Hematopoietic multipotent progenitor cell treated with erythropoietin and hydrocortisone succinate and interleukin-3 and kit ligand, for 4 days (in vitro differentiated cells): ENCODE data around the gene SRP54.
"Not testable (repeated sequence)": the region's sequence is repeated elsewhere in the genome, so short reads cannot be mapped to it uniquely, and the experiment has no call there.

Experiments
- DNase-seq: peaks from one replicate; pipeline ENCODE4 v3.0.0-alpha.2; 2015

The SRP54 gene

DNA sequence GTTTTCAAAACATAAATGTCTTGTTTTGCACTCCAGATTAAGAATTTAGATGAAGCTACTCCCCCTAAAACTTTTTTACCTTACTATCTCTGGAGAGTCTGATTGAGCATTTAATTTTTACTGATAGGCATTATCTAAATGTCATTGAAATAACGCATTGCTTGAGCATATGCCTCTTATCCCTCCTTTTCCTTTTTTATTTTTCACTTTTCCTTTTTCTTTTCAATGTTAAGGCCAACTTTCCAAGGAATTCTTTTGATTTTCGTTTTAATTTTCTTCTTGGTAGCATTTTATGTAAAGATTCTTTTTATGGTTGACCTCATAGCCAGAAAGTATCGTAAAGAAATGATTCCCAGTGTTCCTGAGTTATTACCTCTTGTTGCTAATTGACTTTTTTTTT is 2.9 kb downstream of the SRP54 start:
- no peak for DNase-seq

DNA sequence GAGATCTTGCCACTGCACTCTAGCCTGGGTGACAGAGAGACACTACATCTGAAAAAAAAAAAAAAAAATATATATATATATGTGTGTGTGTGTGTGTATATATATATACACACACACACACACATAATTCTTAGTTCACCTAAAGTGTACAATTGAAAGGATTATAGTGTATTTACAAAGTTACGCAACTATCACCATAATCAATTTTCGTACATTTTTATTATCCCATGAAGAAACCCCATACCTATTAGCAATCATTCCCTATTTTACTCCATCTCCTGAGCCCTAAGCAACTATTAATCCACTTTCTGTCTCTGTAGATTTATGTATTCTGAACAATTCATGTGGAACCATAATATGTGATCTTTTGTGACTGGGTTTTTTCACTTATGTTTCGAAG is 4.4 kb downstream of the SRP54 start:
- DNase-seq: no peak

DNA sequence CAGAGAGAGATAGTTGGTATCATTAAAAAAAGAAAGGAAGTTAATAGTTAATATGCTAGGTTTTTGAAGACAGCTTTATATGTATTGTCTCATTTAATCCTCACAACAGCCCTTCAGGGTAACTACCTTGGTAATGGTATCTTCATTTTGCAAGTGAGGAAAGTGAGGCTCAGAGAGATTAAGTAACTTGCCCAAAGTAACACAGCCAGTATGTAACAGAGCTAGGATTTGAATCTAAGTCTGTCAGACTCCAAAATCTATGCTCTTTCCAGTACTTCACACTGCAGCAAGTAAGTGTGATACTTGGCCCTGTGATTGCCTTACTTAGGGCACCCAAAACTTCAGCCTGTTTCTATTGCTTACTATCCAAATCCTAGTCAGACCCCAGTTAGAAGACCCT is 7.0 kb downstream of the SRP54 start:
- DNase-seq: no peak

DNA sequence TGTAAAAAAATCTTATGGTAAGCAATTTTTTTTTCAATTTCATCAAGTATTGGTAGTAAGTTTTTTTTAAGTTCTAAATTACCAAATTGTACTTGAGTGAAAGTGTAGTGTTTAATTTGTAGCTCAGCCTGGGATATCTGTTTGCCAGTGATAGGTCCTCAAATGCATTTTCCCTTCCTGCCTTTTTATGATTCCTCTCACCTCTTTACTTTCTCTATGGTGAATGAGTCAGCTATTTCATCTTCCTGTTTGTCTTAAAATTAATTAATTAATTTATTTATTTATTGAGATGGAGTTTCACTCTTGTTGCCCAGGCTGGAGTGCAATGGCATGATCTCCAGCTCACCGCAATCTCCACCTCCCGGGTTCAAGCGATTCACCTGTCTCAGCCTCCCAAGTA is 10.6 kb downstream of the SRP54 start:
- DNase-seq: no peak

- no peak for DNase-seq
Measured at GRCh38 chr14:34994668-34995067, 11.9 kb downstream of the SRP54 start.

- DNase-seq: no peak
Measured at GRCh38 chr14:34997762-34998161, 15.0 kb downstream of the SRP54 start.

- no peak for DNase-seq
Measured at GRCh38 chr14:34999500-34999899, 16.7 kb downstream of the SRP54 start.

DNA sequence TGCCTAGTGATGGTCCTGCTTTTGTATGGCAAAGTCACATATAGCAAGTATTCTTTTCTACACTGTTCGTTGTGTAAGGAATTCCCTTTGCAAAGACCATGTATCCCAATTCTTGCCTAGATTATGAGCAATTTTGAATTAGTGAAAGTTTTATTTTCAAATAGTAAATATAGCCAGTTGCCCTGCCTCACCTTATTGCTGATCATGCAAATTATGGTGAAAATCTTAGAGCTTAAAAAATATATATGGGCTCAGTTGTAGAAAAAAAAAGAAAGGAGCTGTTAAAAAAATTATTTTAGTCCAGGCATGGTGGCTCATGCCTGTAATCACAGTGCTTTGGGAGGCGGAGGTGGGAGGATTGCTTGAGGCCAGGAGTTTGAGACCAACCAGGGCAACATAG is 18.8 kb downstream of the SRP54 start:
- DNase-seq: no peak

GRCh38 chr14:35004839-35005238 is 22.0 kb downstream of the SRP54 start:
- no peak for DNase-seq

- no peak for DNase-seq
Measured at GRCh38 chr14:35016568-35016967, 33.8 kb downstream of the SRP54 start.

GRCh38 chr14:35020713-35021112 is 37.9 kb downstream of the SRP54 start:
- no peak for DNase-seq

GRCh38 chr14:35028435-35028834 is 45.6 kb downstream of the SRP54 start:
- DNase-seq: no peak

DNA sequence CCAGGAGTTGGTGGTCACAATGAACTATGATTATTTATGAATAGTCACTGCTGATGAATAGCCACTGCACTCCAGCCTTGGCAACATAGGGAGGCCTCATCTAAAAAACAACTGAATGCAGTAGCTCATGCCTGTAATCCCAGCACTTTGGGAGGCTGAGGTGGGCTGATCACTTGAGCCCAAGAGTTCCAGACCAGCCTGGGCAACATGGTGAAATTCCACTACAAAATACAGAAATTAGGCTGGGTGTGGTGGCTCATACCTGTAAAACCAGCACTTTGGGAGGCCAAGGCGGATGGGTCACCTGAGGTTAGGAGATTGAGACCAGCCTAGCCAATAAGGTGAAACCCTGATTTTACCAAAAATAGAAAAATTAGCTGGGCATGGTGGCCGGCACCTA is 49.8 kb downstream of the SRP54 start:
- DNase-seq: no peak

DNA sequence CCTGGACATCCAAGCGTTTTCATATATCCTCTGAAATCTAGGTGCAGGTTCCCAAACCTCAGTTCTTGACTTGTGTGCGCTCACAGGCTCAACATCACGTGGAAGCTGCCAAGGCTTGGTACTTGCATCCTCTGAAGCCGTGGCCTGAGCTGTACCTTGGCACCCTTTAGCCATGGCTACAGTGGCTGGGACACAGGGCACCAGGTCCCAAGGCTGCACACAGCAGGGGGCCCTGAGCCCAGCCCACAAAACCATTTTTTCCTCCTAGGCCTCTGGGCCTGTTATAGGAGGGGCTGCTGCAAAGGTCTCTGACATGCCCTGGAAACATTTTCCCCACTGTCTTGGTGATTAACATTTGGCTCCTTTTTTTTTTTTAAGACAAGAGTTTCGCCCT is 51.6 kb downstream of the SRP54 start:
- no peak for DNase-seq

DNA sequence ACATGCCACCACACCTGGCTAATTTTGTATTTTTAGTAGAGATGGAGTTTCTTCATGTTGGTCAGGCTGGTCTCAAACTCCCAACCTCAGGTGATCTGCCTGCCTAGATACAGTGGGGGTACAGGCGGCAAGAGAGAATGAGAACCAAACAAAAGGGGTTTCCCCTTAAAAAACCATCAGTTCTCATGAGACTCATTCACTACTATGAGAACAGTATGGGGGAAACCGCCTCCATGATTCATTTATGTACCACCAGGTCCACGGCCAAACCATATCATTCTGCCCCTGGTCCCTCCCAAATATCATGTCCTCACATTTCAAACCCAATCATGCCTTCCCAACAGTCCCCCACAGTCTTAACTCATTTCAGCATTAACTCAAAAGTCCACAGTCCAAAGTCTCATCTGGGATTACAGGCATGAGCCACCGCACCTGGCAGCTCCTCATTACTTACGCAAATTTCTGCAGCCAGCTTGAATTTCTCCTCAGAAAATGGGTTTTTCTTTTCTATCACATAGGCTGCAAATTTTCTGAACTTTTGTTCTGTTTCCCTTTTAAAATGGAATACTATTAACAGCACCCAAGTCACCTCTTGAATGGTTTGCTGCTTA is 52.3 kb downstream of the SRP54 start:
- DNase-seq: not testable (repeated sequence)

DNA sequence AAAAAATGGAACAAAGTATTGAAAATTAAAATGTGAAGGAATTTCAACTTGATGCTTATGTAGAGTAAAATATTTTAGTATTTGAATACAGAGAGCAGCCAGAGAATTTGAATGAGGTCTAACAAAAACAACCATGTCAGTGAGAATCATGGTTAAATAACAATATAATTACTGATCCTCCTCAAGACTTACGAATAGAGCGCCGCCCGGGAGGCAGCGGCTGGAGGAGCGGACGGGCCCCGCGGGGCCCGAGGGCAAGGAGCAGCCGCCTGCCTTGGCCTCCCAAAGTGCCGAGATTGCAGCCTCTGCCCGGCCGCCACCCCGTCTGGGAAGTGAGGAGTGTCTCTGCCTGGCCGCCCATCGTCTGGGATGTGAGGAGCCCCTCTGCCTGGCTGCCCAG is 55.5 kb downstream of the SRP54 start:
- DNase-seq: not testable (repeated sequence)

- no peak for DNase-seq
Measured at GRCh38 chr14:35042632-35043031, 59.8 kb downstream of the SRP54 start.

DNA sequence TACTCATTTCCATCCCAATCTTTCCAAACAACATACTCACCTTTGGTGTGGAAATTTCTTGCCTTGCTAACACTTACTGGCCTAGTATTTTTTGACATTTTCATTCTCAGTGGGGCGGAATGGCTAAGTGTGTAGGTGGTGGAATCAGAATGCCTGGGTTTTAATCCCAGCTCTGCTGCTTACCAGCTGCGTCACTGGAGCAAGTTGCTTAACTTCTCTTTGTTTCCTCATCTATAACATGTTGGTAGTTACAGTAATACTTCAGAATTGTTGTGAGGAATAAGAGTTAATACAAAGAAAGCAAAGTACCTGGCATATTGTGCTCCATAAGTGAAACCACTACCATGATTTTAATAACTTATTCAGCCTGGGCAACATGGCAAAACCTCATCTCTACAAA is 60.3 kb downstream of the SRP54 start:
- no peak for DNase-seq

GRCh38 chr14:35044939-35045797 is 62.4 kb downstream of the SRP54 start:
- DNase-seq: no peak

DNA sequence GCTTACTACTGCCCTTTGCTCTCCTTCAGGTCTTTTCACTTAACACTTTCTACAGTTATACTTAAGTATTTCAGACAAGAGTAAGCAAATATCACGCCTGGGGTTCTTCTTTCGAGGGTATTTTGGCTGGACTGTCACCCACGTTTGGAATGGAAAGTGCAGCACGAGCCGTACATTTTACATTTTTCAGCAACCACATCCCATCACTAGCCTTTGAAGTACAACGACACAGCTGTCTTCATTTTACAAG is 62.9 kb downstream of the SRP54 start:
- no peak for DNase-seq

GRCh38 chr14:35046048-35046750 is 63.4 kb downstream of the SRP54 start, which contains the start of gene FAM177A1:
Gene FAM177A1, plus strand, starts transcription at chr14:35046272. Its CDS starts 192 bp downstream, at chr14:35046464.
- DNase-seq: peak; percentile 99

GRCh38 chr14:35046751-35047536 is 64.2 kb downstream of the SRP54 start:
- peak; percentile 74 for DNase-seq

DNA sequence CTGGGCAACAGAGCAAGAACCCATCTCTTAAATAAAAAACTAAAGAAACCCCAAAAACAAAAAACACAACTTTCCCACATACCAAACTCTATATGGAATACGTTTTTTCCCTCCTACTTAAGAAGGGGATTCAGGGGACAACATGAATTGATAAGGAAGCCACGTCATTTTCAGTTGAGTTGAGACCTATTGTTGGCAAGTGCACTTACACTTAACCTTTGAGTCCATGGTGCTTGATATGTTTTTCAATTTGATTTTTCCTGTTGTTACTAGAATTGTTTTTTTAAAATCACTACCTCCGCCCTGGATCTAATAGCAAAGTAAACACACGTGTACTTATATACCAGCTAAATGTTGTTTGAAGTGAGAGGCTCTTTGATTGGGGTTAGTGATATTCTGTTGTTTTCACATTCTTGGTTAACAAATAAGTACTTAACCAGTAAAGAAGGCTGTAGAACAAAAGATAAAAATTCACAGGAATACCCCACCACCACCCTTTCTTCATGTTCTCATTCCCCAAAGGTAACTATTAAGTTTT is 65.3 kb downstream of the SRP54 start:
- DNase-seq: no peak
